Measurements from ENCODE around the gene SLC9A2. TPM values are rescaled to one million over a fixed set of nuclear protein-coding genes. Genes with fewer than 3 reads are reported as not detected.

SLC9A2 gene
- total and polyA plus RNA-seq, 5 donors, result 0.02 to 0.12 TPM; not detected in 3

DNA sequence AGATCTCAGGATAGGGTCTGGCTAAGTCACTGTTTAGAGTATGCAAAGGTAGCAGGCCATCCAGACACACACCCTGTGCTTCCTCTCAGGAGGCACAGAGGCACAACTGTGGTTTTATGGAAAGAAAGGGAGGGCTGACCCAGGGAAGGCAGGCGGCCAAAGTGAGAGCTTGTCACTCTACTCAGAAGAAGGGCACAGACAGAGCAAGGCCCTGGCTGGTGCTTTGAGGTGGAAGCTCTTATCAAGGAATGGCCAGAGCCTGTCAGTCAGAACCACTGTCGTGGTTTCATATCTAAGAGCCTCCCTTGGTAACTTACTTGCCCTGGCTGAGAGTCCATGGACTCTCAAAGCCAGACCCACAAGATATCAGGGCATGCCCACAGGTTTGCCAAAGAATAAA is 40.7 kb downstream of the SLC9A2 start:
- H3K9me3 ChIP-seq (ENCODE audit: control insufficient read depth, low read length), result no peaks in the 10 kb centered on the region
- H3K27me3 ChIP-seq (ENCODE audit: control insufficient read depth, insufficient read depth), result no peaks in the 10 kb centered on the region
- ATAC-seq (no peak), DNase-seq (peak in 1 of 3 donors; percentile 22)
- WGBS, result 27% methylated on average over 2 of the region's 2 CpGs
- no peaks in the 10 kb centered on the region for H3K4me1 ChIP-seq (ENCODE audit: control insufficient read depth, insufficient read depth, low read length)
- H3K4me3 ChIP-seq (ENCODE audit: low read length), result no peak overlapping the region
- intact Hi-C loops (cut with DNase I), result no loop called here
- H3K27ac ChIP-seq (ENCODE audit: low read length), result no peak overlapping the region

DNA sequence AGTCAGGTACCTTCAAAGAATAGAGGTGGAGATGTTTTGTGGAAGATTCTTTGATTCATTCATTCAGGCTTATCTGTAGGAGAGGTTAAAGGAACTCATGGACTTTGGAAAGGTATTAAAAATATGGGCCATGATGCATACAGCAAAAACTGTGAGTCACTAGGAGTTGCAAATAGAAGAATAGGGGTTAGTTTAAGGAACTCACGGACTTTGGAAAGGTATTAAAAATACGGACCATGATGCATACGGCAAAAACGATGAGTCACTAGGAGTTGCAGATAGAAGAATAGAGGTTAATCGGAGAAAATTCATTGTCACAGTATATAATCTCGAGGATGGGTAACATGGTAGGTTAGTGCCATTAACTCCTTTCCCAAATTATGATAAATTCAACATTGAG is 41.2 kb downstream of the SLC9A2 start:
- Histone ChIP-seq H3K9me3 (ENCODE audit: control insufficient read depth, low read length) (no peaks in the 10 kb centered on the region), H3K27ac (ENCODE audit: low read length) (no peak overlapping the region), H3K4me3 (ENCODE audit: low read length) (no peak overlapping the region), H3K27me3 (ENCODE audit: control insufficient read depth, insufficient read depth) (no peaks in the 10 kb centered on the region), H3K4me1 (ENCODE audit: control insufficient read depth, insufficient read depth, low read length) (no peaks in the 10 kb centered on the region)
- WGBS, result 90% methylated on average over 6 of the region's 6 CpGs
- intact Hi-C loops (cut with DNase I), result no loop called here
- DNase-seq, result no peak
- no peak for ATAC-seq

DNA sequence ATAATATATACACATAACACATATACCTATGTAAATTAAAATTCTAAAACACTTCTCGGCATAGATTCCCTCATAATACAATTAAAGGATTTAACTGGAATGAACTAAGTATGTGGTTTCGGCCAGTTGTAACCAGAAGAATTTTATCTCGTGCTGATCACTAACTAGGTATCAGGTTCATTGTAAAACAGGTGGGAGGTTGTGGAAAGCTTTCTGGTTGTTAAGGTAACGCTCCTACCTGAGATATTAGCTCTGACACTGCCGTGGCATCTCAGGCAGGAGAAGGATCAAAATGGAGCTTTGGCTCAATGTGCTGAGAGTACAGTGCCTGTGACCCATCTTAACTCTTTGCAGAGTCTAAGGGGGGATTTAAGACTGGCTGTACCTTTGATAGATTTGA is 42.5 kb downstream of the SLC9A2 start:
- H3K27me3 ChIP-seq (ENCODE audit: control insufficient read depth, insufficient read depth), result no peaks in the 10 kb centered on the region
- H3K27ac ChIP-seq (ENCODE audit: low read length), result no peak overlapping the region
- no peaks in the 10 kb centered on the region for H3K4me1 ChIP-seq (ENCODE audit: control insufficient read depth, insufficient read depth, low read length)
- no peak for ATAC-seq
- no peak for DNase-seq
- intact Hi-C loops (cut with DNase I), result no loop called here
- no peaks in the 10 kb centered on the region for H3K9me3 ChIP-seq (ENCODE audit: control insufficient read depth, low read length)
- H3K4me3 ChIP-seq (ENCODE audit: low read length), result no peak overlapping the region
- 82% methylated on average over 5 of the region's 5 CpGs for WGBS

DNA sequence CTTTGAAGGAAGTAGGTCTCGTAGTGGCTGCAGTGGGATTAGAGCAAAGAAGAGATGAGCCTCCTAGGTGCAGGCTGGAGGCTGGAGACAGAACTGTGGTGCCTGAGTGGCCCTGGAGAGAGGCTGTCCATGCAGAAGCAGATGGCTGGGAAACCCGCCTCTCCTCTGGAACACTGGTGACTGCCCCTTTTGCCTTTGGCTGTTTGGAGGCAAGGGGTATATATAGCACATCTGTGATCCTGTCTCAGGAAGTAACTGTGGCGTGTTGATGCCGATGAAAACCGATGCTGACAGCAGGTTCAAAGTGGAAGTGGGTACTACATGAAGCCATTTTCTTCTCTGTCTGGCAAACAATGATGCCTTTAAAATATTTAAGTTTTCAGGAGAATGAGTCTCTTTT is 43.5 kb downstream of the SLC9A2 start:
- 60% methylated on average over 5 of the region's 5 CpGs for WGBS
- ATAC-seq (no peak), DNase-seq (no peak)
- H3K9me3 ChIP-seq (ENCODE audit: control insufficient read depth, low read length), result no peaks in the 10 kb centered on the region
- H3K27me3 ChIP-seq (ENCODE audit: control insufficient read depth, insufficient read depth), result no peaks in the 10 kb centered on the region
- H3K4me3 ChIP-seq (ENCODE audit: low read length), result no peak overlapping the region
- no peak overlapping the region for H3K27ac ChIP-seq (ENCODE audit: low read length)
- no peaks in the 10 kb centered on the region for H3K4me1 ChIP-seq (ENCODE audit: control insufficient read depth, insufficient read depth, low read length)
- intact Hi-C loops (cut with DNase I), result no loop called here

DNA sequence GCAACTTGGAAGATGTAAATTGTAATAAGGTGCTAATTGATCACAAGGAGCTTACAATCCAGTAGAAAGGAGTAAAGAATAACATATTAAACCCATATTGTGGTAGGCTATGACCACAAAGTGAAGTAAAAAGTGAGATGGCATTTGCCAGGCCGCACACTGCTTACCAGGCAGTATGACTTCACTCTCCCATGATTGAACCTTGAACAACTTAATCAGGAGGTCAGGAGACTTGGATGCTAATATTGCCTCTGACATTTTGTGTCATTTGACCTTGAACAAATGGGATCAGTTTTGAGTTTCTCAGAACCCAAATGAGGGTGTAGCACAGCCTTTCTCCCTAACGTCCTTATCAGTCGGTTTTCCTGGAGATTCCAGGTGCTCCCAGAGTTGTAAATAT is 44.0 kb downstream of the SLC9A2 start:
- 74% methylated on average over 3 of the region's 3 CpGs for WGBS
- intact Hi-C loops (cut with DNase I), result no loop called here
- Histone ChIP-seq H3K4me1 (ENCODE audit: control insufficient read depth, insufficient read depth, low read length) (no peaks in the 10 kb centered on the region), H3K4me3 (ENCODE audit: low read length) (no peak overlapping the region), H3K9me3 (ENCODE audit: control insufficient read depth, low read length) (no peaks in the 10 kb centered on the region), H3K27ac (ENCODE audit: low read length) (no peak overlapping the region), H3K27me3 (ENCODE audit: control insufficient read depth, insufficient read depth) (no peaks in the 10 kb centered on the region)
- no peak for DNase-seq
- no peak for ATAC-seq

DNA sequence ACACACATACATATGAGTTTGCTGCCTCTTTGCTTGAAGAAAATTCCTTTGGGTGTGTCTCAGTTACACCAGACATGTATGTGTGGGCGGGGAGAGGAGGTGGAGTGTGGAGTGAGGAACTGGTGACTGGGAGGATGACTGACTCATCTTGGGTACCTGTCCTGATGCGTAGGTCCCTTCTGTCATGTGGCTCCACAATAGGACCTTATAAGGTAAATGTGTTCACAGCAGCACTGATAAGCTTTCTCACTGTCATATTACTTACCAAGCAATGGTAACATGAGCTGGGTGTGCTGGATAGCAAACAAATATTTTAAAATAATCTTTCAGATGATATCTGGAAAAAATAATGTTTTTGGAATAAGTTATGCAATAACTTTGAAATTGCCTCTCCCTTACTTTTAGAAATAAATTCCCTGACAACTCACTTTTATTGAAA is 45.1 kb downstream of the SLC9A2 start:
- Histone ChIP-seq H3K27me3 (ENCODE audit: control insufficient read depth, insufficient read depth) (no peaks in the 10 kb centered on the region), H3K4me3 (ENCODE audit: low read length) (no peak overlapping the region), H3K9me3 (ENCODE audit: control insufficient read depth, low read length) (no peaks in the 10 kb centered on the region), H3K27ac (ENCODE audit: low read length) (no peak overlapping the region), H3K4me1 (ENCODE audit: control insufficient read depth, insufficient read depth, low read length) (no peaks in the 10 kb centered on the region)
- intact Hi-C loops (cut with DNase I), result no loop called here
- 71% methylated on average over 2 of the region's 2 CpGs for WGBS
- DNase-seq (no peak), ATAC-seq (no peak)

DNA sequence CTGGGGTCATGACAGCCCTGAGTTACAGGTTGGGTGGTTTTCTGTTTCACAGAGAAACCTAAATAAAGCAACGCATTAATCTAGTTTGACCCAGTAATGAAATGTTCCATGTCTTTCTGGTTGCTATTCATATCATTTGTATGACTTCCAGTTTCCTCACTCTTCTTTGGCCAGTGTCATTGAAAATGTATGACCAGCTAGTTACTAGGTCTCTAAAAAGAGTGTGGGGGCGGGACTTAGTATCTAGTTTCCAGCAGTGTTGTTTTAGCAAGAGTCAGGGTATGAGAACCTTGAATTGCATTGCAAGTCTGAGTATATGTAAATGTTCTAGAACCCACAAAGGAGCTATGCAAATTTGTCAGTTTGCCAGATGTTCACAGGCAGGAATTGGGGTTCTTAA is 47.7 kb downstream of the SLC9A2 start:
- DNase-seq, result no peak
- H3K4me3 ChIP-seq (ENCODE audit: low read length), result no peak overlapping the region

DNA sequence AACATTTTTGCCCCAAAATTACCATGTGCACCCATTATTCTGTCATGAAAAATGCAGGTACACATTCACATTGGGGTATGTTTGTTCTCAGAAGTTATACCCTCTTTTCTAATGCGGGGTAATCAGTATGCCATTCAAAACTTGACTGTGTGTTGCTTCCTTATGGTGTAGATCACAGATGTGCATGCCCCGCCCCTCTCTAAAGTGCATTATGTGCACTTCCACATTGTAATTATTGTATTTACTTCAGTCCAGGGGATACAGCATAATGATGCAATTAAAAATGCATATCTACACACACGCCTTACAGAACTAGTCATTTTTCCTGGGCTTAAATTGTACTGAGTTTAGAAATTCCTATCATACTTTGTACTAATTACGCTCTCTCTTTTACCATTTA is 48.8 kb downstream of the SLC9A2 start:
- H3K4me3 ChIP-seq (ENCODE audit: low read length), result no peak overlapping the region
- ATAC-seq, result no peak
- no peak for DNase-seq
- H3K27ac ChIP-seq (ENCODE audit: low read length), result no peak overlapping the region
- H3K9me3 ChIP-seq (ENCODE audit: control insufficient read depth, low read length), result no peaks in the 10 kb centered on the region
- H3K4me1 ChIP-seq (ENCODE audit: control insufficient read depth, insufficient read depth, low read length), result no peaks in the 10 kb centered on the region
- H3K27me3 ChIP-seq (ENCODE audit: control insufficient read depth, insufficient read depth), result no peaks in the 10 kb centered on the region
- intact Hi-C loops (cut with DNase I), result no loop called here
- 90% methylated on average over 4 of the region's 4 CpGs for WGBS

More for the DNA sequence above, 47.7 kb downstream of the SLC9A2 start:
- Histone ChIP-seq H3K27ac (ENCODE audit: low read length) (no peak overlapping the region), H3K4me1 (ENCODE audit: control insufficient read depth, insufficient read depth, low read length) (no peaks in the 10 kb centered on the region), H3K9me3 (ENCODE audit: control insufficient read depth, low read length) (no peaks in the 10 kb centered on the region), H3K27me3 (ENCODE audit: control insufficient read depth, insufficient read depth) (no peaks in the 10 kb centered on the region)
- no peak for ATAC-seq
- 64% methylated on average over 2 of the region's 2 CpGs for WGBS
- intact Hi-C loops (cut with DNase I), result no loop called here

DNA sequence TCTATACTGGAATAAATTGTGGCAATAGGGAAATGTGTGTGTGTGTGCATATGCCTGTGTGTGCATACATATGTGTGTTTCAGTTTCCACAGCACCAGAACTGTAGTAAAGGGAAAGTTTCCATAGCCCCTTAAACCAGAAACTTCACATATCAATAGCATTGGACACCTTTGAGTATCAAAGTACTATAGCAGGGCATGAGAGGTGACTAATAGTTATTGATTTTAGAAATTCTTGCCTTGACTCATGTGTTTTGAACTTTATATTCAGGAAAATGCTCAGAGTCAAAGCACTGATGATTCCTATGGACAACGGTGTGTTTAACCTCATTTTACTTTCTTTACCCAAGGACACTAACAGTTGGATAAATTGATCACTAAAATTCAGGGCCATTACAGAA is 50.0 kb downstream of the SLC9A2 start:
- Histone ChIP-seq H3K9me3 (ENCODE audit: control insufficient read depth, low read length) (no peaks in the 10 kb centered on the region), H3K4me3 (ENCODE audit: low read length) (no peak overlapping the region), H3K27me3 (ENCODE audit: control insufficient read depth, insufficient read depth) (no peaks in the 10 kb centered on the region), H3K4me1 (ENCODE audit: control insufficient read depth, insufficient read depth, low read length) (no peaks in the 10 kb centered on the region), H3K27ac (ENCODE audit: low read length) (no peak overlapping the region)
- DNase-seq, result no peak
- WGBS, result 92% methylated on average over 1 of the region's 1 CpG
- intact Hi-C loops (cut with DNase I), result no loop called here
- ATAC-seq, result no peak

DNA sequence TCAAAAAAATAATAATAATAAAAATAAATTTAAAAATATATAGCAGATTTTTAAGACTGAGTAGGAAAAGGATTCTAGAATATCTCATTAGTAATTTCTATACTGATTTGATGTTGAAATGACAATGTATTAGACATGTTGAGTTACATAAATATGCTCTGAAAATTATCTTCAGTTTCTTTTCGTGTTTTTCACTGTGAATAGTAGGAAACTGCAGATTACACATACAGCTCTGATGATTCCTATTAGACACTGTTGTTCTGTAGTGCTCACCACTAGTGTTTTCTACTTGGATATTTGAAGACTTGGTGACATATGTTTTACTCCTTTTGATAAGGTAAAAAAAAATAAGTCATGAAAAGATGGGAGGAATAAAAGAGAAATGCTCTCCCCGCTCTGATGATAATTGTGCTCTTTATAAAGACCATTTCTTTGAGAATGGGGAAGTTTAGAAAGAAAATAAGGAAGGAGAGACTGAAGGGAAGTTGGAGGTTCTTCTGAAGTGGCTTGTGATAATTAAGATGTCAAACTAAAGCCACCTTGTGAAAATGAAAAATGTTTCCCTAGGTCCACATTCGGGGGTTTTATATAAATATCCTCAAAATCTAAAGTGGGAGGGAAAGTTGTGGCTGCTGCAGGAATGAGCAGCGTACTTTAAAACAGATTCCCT is 52.9 kb downstream of the SLC9A2 start:
- DNase-seq (no peak), ATAC-seq (no peak)
- 64% methylated on average over 4 of the region's 4 CpGs for WGBS
- H3K4me3 ChIP-seq (ENCODE audit: low read length), result no peak overlapping the region
- no peaks in the 10 kb centered on the region for H3K9me3 ChIP-seq (ENCODE audit: control insufficient read depth, low read length)
- no peaks in the 10 kb centered on the region for H3K27me3 ChIP-seq (ENCODE audit: control insufficient read depth, insufficient read depth)
- no peaks in the 10 kb centered on the region for H3K4me1 ChIP-seq (ENCODE audit: control insufficient read depth, insufficient read depth, low read length)
- no peak overlapping the region for H3K27ac ChIP-seq (ENCODE audit: low read length)
- intact Hi-C loops (cut with DNase I), result no loop called here

DNA sequence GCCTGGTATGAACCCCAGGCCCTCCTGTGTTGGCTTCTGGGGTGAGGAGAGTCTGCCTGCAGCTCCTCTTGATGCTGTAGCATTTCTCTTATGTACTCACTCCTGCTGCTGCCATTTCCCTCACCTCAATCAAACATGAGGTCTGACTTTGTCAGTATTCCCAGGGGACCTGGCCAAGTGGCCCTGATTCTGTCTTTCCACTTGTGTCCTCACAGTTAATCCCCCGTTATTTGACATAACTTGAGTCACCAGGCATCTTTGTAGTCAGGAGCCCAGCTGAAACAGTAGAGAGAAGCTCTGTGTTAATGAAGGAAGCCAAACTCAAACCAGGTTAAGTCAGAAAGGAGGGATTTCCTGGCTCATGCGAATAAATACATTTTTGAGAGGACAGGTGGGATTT is 55.0 kb downstream of the SLC9A2 start:
- H3K4me3 ChIP-seq (ENCODE audit: low read length), result no peak overlapping the region
- H3K27me3 ChIP-seq (ENCODE audit: control insufficient read depth, insufficient read depth), result no peaks in the 10 kb centered on the region
- no peak overlapping the region for H3K27ac ChIP-seq (ENCODE audit: low read length)
- H3K4me1 ChIP-seq (ENCODE audit: control insufficient read depth, insufficient read depth, low read length), result no peaks in the 10 kb centered on the region
- ATAC-seq (no peak), DNase-seq (no peak)
- 82% methylated on average over 2 of the region's 2 CpGs for WGBS
- intact Hi-C loops (cut with DNase I), result no loop called here
- H3K9me3 ChIP-seq (ENCODE audit: control insufficient read depth, low read length), result no peaks in the 10 kb centered on the region

DNA sequence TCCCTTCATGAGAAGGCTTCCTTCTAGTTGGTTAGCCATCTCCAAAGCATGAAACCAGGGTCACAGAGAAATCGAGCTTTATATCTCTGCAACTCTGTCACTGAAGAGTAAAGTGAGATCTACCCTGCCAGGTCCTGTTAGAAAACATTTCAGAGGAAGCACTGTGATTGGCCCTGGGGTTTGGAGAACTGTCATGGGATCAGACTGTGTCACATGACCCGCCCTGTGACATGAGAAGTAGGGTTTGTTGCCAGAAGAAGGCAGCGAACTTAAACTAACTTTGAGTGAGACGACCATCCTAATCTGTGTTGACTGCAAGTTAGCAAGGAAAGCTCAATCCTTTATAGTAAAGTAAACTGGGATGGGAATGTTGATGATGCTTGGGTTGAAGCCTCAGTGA is 55.5 kb downstream of the SLC9A2 start:
- no peak overlapping the region for H3K27ac ChIP-seq (ENCODE audit: low read length)
- H3K9me3 ChIP-seq (ENCODE audit: control insufficient read depth, low read length), result no peaks in the 10 kb centered on the region
- H3K4me1 ChIP-seq (ENCODE audit: control insufficient read depth, insufficient read depth, low read length), result no peaks in the 10 kb centered on the region
- H3K4me3 ChIP-seq (ENCODE audit: low read length), result no peak overlapping the region
- no peak for ATAC-seq
- DNase-seq, result no peak
- H3K27me3 ChIP-seq (ENCODE audit: control insufficient read depth, insufficient read depth), result no peaks in the 10 kb centered on the region
- 72% methylated on average over 4 of the region's 4 CpGs for WGBS
- intact Hi-C loops (cut with DNase I), result no loop called here

Measured in right cardiac atrium (tissue), 5 donors.